Measurements from ENCODE around the gene RFPL4AL1. TPM values are rescaled to one million over a fixed set of nuclear protein-coding genes. Genes with fewer than 3 reads are reported as not detected.

Gene RFPL4AL1
- total and polyA plus RNA-seq, 2 donors from 2014 or later: not detected

DNA sequence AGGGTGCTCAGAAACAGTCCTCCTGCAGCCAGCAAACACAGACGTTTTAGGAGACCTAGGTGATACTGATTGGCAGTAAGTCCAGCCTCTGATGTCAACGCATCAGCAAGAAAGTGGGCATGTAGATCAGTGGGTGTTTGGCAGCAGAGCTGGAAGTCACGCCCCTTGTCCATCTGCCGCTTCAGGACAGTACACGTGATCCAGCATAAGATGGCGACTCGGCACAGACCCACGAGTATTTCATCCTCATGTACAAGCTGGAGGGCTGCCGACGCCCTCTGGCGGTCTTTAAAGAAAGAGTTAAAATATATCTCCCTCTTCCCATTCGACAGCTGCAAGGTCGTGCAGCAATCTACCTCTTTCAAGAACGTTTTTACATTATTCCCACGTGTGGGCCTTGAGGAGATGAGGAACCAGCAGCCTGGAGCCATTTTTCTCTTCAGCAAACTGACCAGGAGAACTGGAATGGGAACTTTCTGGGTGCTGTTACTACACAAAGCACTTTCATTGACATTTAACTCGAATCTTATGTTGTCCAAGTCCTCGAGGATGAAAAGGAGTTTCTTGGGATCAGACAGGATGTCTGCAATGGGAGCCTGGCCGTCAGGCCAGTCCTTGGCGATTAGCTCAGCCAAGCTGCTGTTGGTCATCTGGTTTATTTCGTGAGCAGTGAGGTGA lies 40.6 kb downstream of the RFPL4AL1 start:
- no peak overlapping the region for H3K27ac ChIP-seq (ENCODE audit: low read depth in 2 of 2, low read length in 2 of 2)
- intact Hi-C loops (cut with DNase I): no loop called here
- DNase-seq (peak; percentile 29 to 77 (median 41)), FAIRE-seq (no peak)
- peaks cover 0 to 8% (median 0%) of the 10 kb centered on the region in 3 donors for H3K4me1 ChIP-seq (ENCODE audit: control insufficient read depth in 2 of 3, insufficient read depth in 2 of 3, low read depth in 1 of 3, low read length in 3 of 3)
- peak overlapping the region in 2 of 3 donors; percentile 23 to 56 for H3K4me3 ChIP-seq (ENCODE audit: low read length in 3 of 3)
- no peaks in the 10 kb centered on the region for H3K36me3 ChIP-seq (ENCODE audit: control insufficient read depth in 2 of 3, insufficient read depth in 3 of 3, low read length in 3 of 3)
- peak; percentile 50 for TF ChIP-seq CTCF (IDR thresholded peaks at IDR 0.05; ENCODE audit: borderline replicate concordance, extremely low read depth, insufficient read depth)
- H3K27me3 ChIP-seq (ENCODE audit: control insufficient read depth, insufficient read depth, low read length): no peaks in the 10 kb centered on the region
- no peaks in the 10 kb centered on the region for H3K9me3 ChIP-seq (ENCODE audit: control insufficient read depth in 2 of 3, insufficient read depth in 1 of 3, low read length in 3 of 3)
- no peak overlapping the region for H3K9ac ChIP-seq (ENCODE audit: low read length in 3 of 3)

DNA sequence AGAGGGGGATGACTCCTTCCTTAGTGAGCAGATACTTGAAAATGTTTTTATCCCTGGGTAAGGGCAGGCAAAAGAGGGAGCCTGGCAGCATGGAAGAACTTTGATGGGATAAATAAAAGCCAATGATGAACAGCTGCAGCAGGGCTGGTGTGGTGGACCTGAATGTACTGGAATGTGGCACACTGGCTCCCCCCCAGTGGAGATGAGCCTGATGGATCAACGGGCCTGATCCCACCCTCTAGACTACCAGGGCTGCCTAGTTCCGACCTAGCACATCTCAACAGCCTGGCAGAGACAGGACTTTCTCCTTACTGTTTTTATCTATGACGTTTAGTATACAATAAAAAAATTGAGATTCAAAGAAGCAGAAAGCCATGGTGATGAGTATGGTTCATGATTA lies 42.4 kb downstream of the RFPL4AL1 start:
- DNase-seq: no peak
- Histone ChIP-seq H3K36me3 (ENCODE audit: control insufficient read depth in 2 of 3, insufficient read depth in 3 of 3, low read length in 3 of 3) (no peaks in the 10 kb centered on the region), H3K9ac (ENCODE audit: low read length in 3 of 3) (no peak overlapping the region), H3K27ac (ENCODE audit: low read depth in 2 of 2, low read length in 2 of 2) (no peak overlapping the region), H3K4me1 (ENCODE audit: control insufficient read depth in 2 of 3, insufficient read depth in 2 of 3, low read depth in 1 of 3, low read length in 3 of 3) (peaks cover 0 to 8% (median 0%) of the 10 kb centered on the region in 3 donors), H3K9me3 (ENCODE audit: control insufficient read depth in 2 of 3, insufficient read depth in 1 of 3, low read length in 3 of 3) (no peaks in the 10 kb centered on the region), H3K27me3 (ENCODE audit: control insufficient read depth, insufficient read depth, low read length) (no peaks in the 10 kb centered on the region), H3K4me3 (ENCODE audit: low read length in 3 of 3) (no peak overlapping the region)
- intact Hi-C loops (cut with DNase I): no loop called here
- no peak for FAIRE-seq
- TF ChIP-seq CTCF (IDR thresholded peaks at IDR 0.05; ENCODE audit: borderline replicate concordance, extremely low read depth, insufficient read depth): no peak

DNA sequence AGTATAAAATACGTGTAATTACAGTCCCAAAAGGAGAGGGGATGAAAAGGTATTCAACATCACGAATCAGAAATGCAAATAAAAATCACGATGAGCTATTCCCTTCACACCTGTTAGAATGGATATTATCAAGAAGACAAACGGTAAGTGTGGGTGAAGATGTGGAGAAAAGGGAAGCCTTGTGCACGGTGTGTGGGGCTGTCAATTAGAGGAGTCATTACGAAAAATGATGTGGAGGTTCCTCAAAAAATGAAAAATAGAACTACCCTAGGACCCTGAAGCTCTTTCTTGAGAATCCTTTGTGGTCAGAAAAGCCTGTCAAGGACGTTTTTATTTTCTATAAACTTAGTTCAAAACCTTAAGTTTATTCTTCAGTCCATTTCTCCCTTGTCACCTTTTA lies 43.5 kb downstream of the RFPL4AL1 start:
- FAIRE-seq: no peak
- no peak overlapping the region for H3K4me3 ChIP-seq (ENCODE audit: low read length in 3 of 3)
- intact Hi-C loops (cut with DNase I): no loop called here

More for the DNA sequence above, 43.5 kb downstream of the RFPL4AL1 start:
- Histone ChIP-seq H3K27me3 (ENCODE audit: control insufficient read depth, insufficient read depth, low read length) (no peaks in the 10 kb centered on the region), H3K27ac (ENCODE audit: low read depth in 2 of 2, low read length in 2 of 2) (no peak overlapping the region), H3K4me1 (ENCODE audit: control insufficient read depth in 2 of 3, insufficient read depth in 2 of 3, low read depth in 1 of 3, low read length in 3 of 3) (peaks cover 0 to 8% (median 0%) of the 10 kb centered on the region in 3 donors), H3K36me3 (ENCODE audit: control insufficient read depth in 2 of 3, insufficient read depth in 3 of 3, low read length in 3 of 3) (no peaks in the 10 kb centered on the region), H3K9me3 (ENCODE audit: control insufficient read depth in 2 of 3, insufficient read depth in 1 of 3, low read length in 3 of 3) (no peaks in the 10 kb centered on the region), H3K9ac (ENCODE audit: low read length in 3 of 3) (no peak overlapping the region)
- no peak for TF ChIP-seq CTCF (IDR thresholded peaks at IDR 0.05; ENCODE audit: borderline replicate concordance, extremely low read depth, insufficient read depth)
- DNase-seq: no peak

Data from kidney (tissue), 14 donors.